Lower leg skin (tissue), 4 donors: ENCODE measurements around the gene RASSF4. TPM values are rescaled to one million over a fixed set of nuclear protein-coding genes. Genes with fewer than 3 reads are reported as not detected.
A peak's percentile ranks its signal among the peaks of the same experiment; 100 is the strongest.

Source experiments
- DNase-seq, 2 donors: peaks; one replicate each; pipeline ENCODE4 v3.0.0-alpha.2; 2019; ENCODE audit warnings: low spot score in 2 of 2
- H3K4me3 ChIP-seq: fragments of 200-600 bp; sonication (generic); 2 replicates; pipeline ENCODE4 v1.5.1; 2017; ENCODE audit warnings: mild to moderate bottlenecking, low read depth; ENCODE audit not compliant: poor library complexity, severe bottlenecking
- CTCF ChIP-seq, 3 donors: fragments of 450-650 bp; IDR thresholded peaks; one replicate each; pipeline ENCODE4 v1.5.1; 2016; ENCODE audit warnings: antibody characterized with exemption in 3 of 3, mild to moderate bottlenecking in 3 of 3, moderate library complexity in 2 of 3
- POLR2A ChIP-seq, 2 donors: fragments of 450-650 bp; IDR thresholded peaks; one replicate each; pipeline ENCODE4 v1.6.1; 2016 to 2017; ENCODE audit warnings: antibody characterized with exemption in 2 of 2, mild to moderate bottlenecking in 1 of 2, moderate library complexity in 1 of 2
- WGBS, 2 donors: methylation state at CpG; one replicate each; pipeline ENCODE4 v1.1.5; 2018; 5-methylcytosine and 5-hydroxymethylcytosine counted together
- intact Hi-C: fragments of 100-400 bp; cut with DNase I; formaldehyde crosslinking; loops from one replicate; pipeline ENCODE4 v1.15.0; 2023; ENCODE audit warnings: low total_unique reads
- total RNA-seq, 4 donors: library from RNA; depleted of rRNA; stranded (reverse); fragments of >200 nt; gene quantifications; one replicate each; pipeline ENCODE4 v1.1.0, GENCODE V29; 2016

Gene RASSF4
- total RNA-seq, 4 donors from 2014 or later = 4.4 to 11.0 (median 8.9) TPM

- TF ChIP-seq POLR2A (IDR thresholded peaks at IDR 0.05) (no peak), CTCF (IDR thresholded peaks at IDR 0.05) (no peak)
- DNase-seq = no peak
- intact Hi-C loops = no loop called here
- 85 to 94% methylated on average over 6 of the region's 6 CpGs for WGBS, 2 donors
- H3K4me3 ChIP-seq = no peak overlapping the region
Observed at GRCh38 chr10:44972874-44973306, 13.3 kb downstream of the RASSF4 start.

- no peak for DNase-seq
- TF ChIP-seq CTCF (IDR thresholded peaks at IDR 0.05) (no peak), POLR2A (IDR thresholded peaks at IDR 0.05) (no peak)
- WGBS, 2 donors = 69 to 72% methylated on average over 17 to 18 of the region's 18 CpGs
- H3K4me3 ChIP-seq = no peak overlapping the region
- intact Hi-C loops = no loop called here
Observed at GRCh38 chr10:44973323-44974081, 13.9 kb downstream of the RASSF4 start.

GRCh38 chr10:44974082-44974627, 14.6 kb downstream of the RASSF4 start:
- intact Hi-C loops = no loop called here
- no peak for DNase-seq
- 38 to 43% methylated on average over 7 of the region's 7 CpGs for WGBS, 2 donors
- TF ChIP-seq CTCF (IDR thresholded peaks at IDR 0.05) (no peak), POLR2A (IDR thresholded peaks at IDR 0.05) (no peak)
- no peak overlapping the region for H3K4me3 ChIP-seq

GRCh38 chr10:44974628-44975430, 15.2 kb downstream of the RASSF4 start:
- intact Hi-C loops = loop anchor here (5.0 kb wide), 1 partner anchor 43 kb away; no protein-coding TSS in a partner anchor
- no peak overlapping the region for H3K4me3 ChIP-seq
- peak in 2 of 3 donors; percentile 72 to 79 for TF ChIP-seq CTCF (IDR thresholded peaks at IDR 0.05)
- TF ChIP-seq POLR2A (IDR thresholded peaks at IDR 0.05) = no peak
- DNase-seq = peak in 1 of 2 donors; percentile 94
- WGBS, 2 donors = 3% methylated on average over 32 to 46 of the region's 46 CpGs

- TF ChIP-seq POLR2A (IDR thresholded peaks at IDR 0.05) (no peak), CTCF (IDR thresholded peaks at IDR 0.05) (no peak)
- 52 to 64% methylated on average over 10 of the region's 10 CpGs for WGBS, 2 donors
- no peak overlapping the region for H3K4me3 ChIP-seq
- intact Hi-C loops = loop anchor here (5.0 kb wide), 1 partner anchor 43 kb away; no protein-coding TSS in a partner anchor
- DNase-seq = no peak
Observed at GRCh38 chr10:44975431-44976331, 16.1 kb downstream of the RASSF4 start.
